Brain microvascular endothelial cell (primary cell): ENCODE measurements around the gene LRRC8E.

ENCODE experiments used
- DNase-seq: peaks from one replicate; pipeline ENCODE4 v3.0.0-alpha.2; 2020
- H3K27ac ChIP-seq: fragments of 250-450 bp; sonication (Bioruptor Pico); 2 replicates; pipeline ENCODE4 v1.5.1; 2020; ENCODE audit warnings: mild to moderate bottlenecking, moderate library complexity
- H3K27me3 ChIP-seq: fragments of 250-450 bp; sonication (Bioruptor Pico); replicated peaks from 2 replicates; pipeline ENCODE4 v1.5.1; 2020; ENCODE audit warnings: mild to moderate bottlenecking
- H3K36me3 ChIP-seq: fragments of 250-450 bp; sonication (Bioruptor Pico); replicated peaks from 2 replicates; pipeline ENCODE4 v1.5.1; 2020; ENCODE audit warnings: mild to moderate bottlenecking
- H3K4me3 ChIP-seq: 2 replicates; pipeline ENCODE4 v1.5.1; 2011; ENCODE audit warnings: low read depth, mild to moderate bottlenecking, control low read depth, low read length, moderate library complexity
- in situ Hi-C: cut with HindIII; loops from 2 replicates; pipeline ENCODE4 v1.10.0; 2017; ENCODE audit warnings: low sequenced_read_pairs, low pct_ligation_motif_present
- TF ChIP-seq, protein P1 (sequence below): IDR thresholded peaks from 2 replicates; pipeline ENCODE4 v1.5.1; 2011; ENCODE audit warnings: low read depth, mild to moderate bottlenecking, moderate library complexity, low read length, control low read depth, inconsistent platforms; ENCODE audit errors: missing control alignments

The LRRC8E gene

DNA sequence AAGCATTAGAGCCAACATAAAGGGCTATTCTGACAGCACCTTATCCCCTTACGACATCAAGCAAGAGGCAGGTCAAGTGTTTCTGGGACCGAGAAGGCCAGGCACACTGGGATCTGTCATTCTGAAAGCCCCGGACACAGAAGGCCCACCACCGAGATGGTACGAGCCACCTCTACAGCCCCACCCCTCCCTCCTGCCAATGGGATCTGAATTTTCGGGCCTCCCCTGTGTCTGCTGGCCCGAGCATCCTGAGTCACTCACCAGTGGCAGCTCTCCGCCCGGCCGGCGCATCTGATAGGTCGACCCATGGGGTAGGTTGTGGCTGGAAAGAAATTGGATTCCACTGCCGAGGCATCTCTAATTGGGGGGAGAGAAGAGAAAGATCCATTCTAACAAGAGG lies 52.5 kb downstream of the LRRC8E start:
- in situ Hi-C loops = no loop called here
- no peak for DNase-seq
- H3K36me3 ChIP-seq = peaks cover 35% of the 10 kb centered on the region
- TF ChIP-seq, protein P1, sequence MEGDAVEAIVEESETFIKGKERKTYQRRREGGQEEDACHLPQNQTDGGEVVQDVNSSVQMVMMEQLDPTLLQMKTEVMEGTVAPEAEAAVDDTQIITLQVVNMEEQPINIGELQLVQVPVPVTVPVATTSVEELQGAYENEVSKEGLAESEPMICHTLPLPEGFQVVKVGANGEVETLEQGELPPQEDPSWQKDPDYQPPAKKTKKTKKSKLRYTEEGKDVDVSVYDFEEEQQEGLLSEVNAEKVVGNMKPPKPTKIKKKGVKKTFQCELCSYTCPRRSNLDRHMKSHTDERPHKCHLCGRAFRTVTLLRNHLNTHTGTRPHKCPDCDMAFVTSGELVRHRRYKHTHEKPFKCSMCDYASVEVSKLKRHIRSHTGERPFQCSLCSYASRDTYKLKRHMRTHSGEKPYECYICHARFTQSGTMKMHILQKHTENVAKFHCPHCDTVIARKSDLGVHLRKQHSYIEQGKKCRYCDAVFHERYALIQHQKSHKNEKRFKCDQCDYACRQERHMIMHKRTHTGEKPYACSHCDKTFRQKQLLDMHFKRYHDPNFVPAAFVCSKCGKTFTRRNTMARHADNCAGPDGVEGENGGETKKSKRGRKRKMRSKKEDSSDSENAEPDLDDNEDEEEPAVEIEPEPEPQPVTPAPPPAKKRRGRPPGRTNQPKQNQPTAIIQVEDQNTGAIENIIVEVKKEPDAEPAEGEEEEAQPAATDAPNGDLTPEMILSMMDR = no peak
- no peaks in the 10 kb centered on the region for H3K27me3 ChIP-seq
- no peak overlapping the region for H3K27ac ChIP-seq
- no peak overlapping the region for H3K4me3 ChIP-seq

DNA sequence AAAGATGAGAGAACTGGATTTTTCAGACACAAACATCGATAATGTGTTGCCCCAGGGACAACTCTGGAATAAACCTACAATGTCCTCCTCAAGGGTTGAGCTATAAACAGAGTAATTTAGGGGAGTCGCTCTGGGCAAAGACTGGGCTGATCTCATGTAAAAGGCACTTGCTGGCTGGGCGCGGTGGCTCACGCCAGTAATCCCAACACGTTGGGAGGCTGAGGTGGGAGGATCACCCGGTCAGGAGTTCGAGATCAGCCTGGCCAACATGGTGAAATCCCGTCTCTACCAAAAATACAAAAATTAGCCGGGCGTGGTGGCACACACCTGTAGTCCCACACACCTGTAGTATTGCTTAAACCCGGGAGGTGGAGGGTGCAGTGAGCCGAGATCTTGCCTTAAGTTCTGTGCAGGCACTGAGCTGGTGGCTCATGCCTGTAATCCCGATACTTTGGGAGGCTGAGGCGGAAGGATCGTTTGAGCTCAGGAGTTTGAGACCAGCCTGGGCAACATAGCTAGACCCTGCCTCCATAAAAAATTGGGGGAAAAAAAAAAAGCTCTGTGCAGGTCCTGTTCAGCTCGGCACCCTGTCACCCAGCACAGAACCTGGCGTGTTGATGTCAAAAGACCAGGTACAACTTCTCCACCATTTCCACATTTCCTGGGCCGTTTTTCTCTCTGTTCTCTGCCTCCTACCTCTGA lies 53.7 kb downstream of the LRRC8E start:
- TF ChIP-seq, protein P1 = no peak
- Histone ChIP-seq H3K36me3 (peaks cover 23% of the 10 kb centered on the region), H3K27ac (no peak overlapping the region), H3K4me3 (no peak overlapping the region), H3K27me3 (no peaks in the 10 kb centered on the region)
- in situ Hi-C loops = no loop called here
- no peak for DNase-seq

DNA sequence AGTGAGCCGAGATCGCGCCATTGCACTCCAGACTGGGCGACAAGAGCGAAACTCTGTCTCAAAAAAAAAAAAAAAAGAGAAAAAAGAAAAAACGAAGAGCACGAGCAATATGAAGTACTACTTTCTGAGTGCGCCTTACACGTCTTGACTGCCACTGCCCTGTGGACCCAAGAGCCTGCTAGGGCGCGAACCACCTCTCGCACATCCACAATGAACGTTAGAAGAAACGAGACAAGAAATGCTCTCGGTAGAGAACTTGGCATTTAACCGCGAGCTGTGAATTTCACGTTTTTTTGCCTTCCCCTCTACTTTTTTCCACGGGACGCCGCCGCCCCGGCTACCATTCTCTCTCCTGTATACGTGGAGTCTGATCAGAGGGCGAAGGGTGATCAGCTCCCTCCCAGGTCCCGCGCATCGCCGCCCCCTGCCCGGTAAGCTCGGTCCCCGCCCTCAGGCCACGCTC lies 54.7 kb downstream of the LRRC8E start:
- no peak for DNase-seq
- Histone ChIP-seq H3K27ac (peak overlapping the region; percentile 95), H3K36me3 (peaks cover 17% of the 10 kb centered on the region), H3K4me3 (peak overlapping the region; percentile 96), H3K27me3 (no peaks in the 10 kb centered on the region)
- in situ Hi-C loops = no loop called here
- TF ChIP-seq, protein P1 = no peak

DNA sequence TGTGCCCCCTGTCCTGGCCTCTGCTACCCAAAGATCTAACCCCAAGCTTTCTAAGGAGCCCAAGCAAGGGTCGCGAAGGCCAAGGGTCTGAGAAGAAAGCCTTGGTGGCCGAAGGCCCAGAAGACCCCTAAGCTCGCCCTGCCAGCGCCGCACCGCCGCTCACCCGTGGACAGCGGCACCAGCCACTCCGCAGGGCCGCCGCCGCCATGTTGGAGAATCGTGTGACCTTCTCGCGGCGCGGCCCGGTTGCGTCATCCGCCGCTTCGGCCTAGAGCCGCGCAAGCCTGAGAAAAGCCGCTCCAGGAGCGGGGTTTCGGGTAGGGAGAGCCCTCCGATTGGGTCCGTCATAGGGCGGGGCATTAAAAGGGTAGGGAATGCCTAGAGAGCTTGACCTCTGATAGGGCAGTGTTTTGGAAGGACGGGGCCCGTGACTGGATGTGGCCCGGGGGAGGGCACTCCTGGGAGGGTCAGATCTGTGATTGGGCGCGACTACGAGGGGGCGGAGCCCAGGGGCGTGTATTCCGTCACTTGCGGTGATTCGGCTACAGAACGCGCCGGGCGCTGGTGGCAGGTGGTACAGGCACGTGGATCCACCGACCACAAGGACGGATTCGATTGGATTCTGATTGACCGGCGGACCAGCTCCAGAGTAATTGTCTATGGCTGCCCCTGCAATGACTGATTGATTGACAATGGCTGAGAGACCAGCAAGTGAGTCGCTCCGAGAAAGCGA lies 55.3 kb downstream of the LRRC8E start, which contains the start of gene TIMM44:
TIMM44 (minus strand) TSS at position 223 of the 733 bp plus-strand sequence; CDS start at position 208, 15 bp downstream.
- in situ Hi-C loops = no loop called here
- Histone ChIP-seq H3K36me3 (peaks cover 11% of the 10 kb centered on the region), H3K27me3 (no peaks in the 10 kb centered on the region), H3K27ac (peak within 1 kb of the TSS; percentile 95), H3K4me3 (peak within 1 kb of the TSS; percentile 96)
- TF ChIP-seq, protein P1 = no peak
- DNase-seq = peak; percentile 100

DNA sequence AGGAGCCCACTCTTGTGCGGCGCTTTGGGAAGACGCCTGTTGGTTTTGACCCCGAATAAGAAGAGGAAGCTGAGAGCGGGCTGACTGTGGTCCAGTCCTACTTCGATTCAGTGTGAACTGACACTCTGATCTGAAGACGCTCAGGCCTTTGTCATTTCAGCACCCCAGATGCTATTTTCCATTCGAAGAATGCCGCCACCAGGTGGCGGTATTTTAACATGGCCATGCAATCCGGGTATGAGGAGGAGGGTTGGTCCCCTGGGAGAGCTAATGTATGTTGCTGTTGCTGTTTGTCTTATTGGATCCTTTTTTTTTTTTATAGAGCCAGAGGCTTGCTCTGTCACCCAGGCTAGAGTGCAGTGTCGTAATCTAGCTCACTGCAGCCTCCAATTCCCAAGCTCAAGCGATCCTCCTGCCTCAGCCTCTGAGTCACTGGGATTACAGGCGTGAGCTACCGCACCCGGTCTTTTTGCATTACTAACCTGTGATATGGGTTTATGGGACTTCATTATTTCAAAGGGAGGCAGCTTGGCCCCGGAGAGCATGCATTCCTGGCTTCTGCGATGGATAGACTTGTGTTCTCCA lies 56.0 kb downstream of the LRRC8E start:
- Histone ChIP-seq H3K4me3 (peak overlapping the region; percentile 96), H3K27ac (peak overlapping the region; percentile 79), H3K27me3 (no peaks in the 10 kb centered on the region), H3K36me3 (peaks cover 10% of the 10 kb centered on the region)
- in situ Hi-C loops = no loop called here
- peak; percentile 92 for DNase-seq
- TF ChIP-seq, protein P1 = peak; percentile 82
